Heart left ventricle (tissue), 13 donors: ENCODE measurements around the gene SLC40A1.

Source experiments
- CTCF ChIP-seq, 12 donors: fragments of 200-600 bp; sonication (generic) in 4 of 12; IDR thresholded peaks; one replicate each; pipeline versions ENCODE4 v1.5.0 to v1.8.0; 2018 to 2022; ENCODE audit warnings: antibody characterized with exemption in 12 of 12, mild to moderate bottlenecking in 5 of 12
- POLR2A ChIP-seq, 2 donors: fragments of 450-650 bp; IDR thresholded peaks; one replicate each; pipeline ENCODE4 v1.6.1; 2017; ENCODE audit warnings: antibody characterized with exemption in 2 of 2, mild to moderate bottlenecking in 2 of 2, moderate library complexity in 2 of 2
- donor health status: ischemic (EF 13 %, LVEDD 7.1; RV severe dilation, severe dysfunction).
- donor health status: DM: no; HTN: yes; CAD: no.
- donor health status: DM: no; HTN: no; CAD: no.
- donor health status: ischemic (EF 25% LVEDD 6.9; RV normal size, moderate dysfunction).
- donor health status: ischemic (EF 25% LVEDD 5.7; RV mildly dilated, moderate dysfunction).
- donor health status: ischemic (EF 35%, LVEDD 5.7; RV mildly dilated, moderate dysfunction).
- donor health status: nonischemic (EF 11% LVEDD 7.7; RV severe dilation, severe dysfunction).
- donor health status: DM: yes; HTN: yes; CAD: no.
- donor health status: PGD.
- donor health status: ischemic (EF 29% LVEDD 5.4; RV normal size, mild dysfunction).
- donor health status: nonischemic (EF 23%, LVEDD 6.1; RV moderate dilation, normal function).

- TF ChIP-seq CTCF (IDR thresholded peaks at IDR 0.05) = no peak
- TF ChIP-seq POLR2A (IDR thresholded peaks at IDR 0.05) = no peak
These were observed 49.2 kb upstream of the SLC40A1 start for GRCh38 chr2:189629531-189630453.
